ENCODE measurements around the gene ODF2.
A peak's percentile ranks its signal among the peaks of the same experiment; 100 is the strongest.
"Not testable (repeated sequence)": the region's sequence is repeated elsewhere in the genome, so short reads cannot be mapped to it uniquely, and the experiment has no call there.

The ODF2 gene

GRCh38 chr9:128484686-128485413, 29.0 kb downstream of the ODF2 start:
- DNase-seq (ENCODE audit: low read depth), result no peak

- no peak for DNase-seq (ENCODE audit: low read depth)
Measured at GRCh38 chr9:128485414-128485855, 29.6 kb downstream of the ODF2 start.

- DNase-seq (ENCODE audit: low read depth), result no peak
Measured at GRCh38 chr9:128486201-128486600, 30.4 kb downstream of the ODF2 start.

- DNase-seq (ENCODE audit: low read depth), result no peak
Measured at GRCh38 chr9:128493424-128493823, 37.6 kb downstream of the ODF2 start.

- no peak for DNase-seq (ENCODE audit: low read depth)
Measured at GRCh38 chr9:128494108-128494745, 38.4 kb downstream of the ODF2 start.

- no peak for DNase-seq (ENCODE audit: low read depth)
Measured at GRCh38 chr9:128494746-128495129, 38.9 kb downstream of the ODF2 start.

- DNase-seq (ENCODE audit: low read depth), result no peak
Measured at GRCh38 chr9:128495296-128495695, 39.5 kb downstream of the ODF2 start.

- DNase-seq (ENCODE audit: low read depth), result no peak
Measured at GRCh38 chr9:128495804-128496417, 40.1 kb downstream of the ODF2 start.

GRCh38 chr9:128497824-128498610, 42.2 kb downstream of the ODF2 start:
- no peak for DNase-seq (ENCODE audit: low read depth)

GRCh38 chr9:128498911-128499310, 43.1 kb downstream of the ODF2 start:
- DNase-seq (ENCODE audit: low read depth), result no peak

- DNase-seq (ENCODE audit: low read depth), result no peak
Measured at GRCh38 chr9:128499920-128500319, 44.1 kb downstream of the ODF2 start.

- not testable (repeated sequence) for DNase-seq (ENCODE audit: low read depth)
Measured at GRCh38 chr9:128503415-128503825, 47.6 kb downstream of the ODF2 start.

GRCh38 chr9:128503870-128504269, 48.1 kb downstream of the ODF2 start:
- DNase-seq (ENCODE audit: low read depth), result no peak

- DNase-seq (ENCODE audit: low read depth), result peak; percentile 96
Measured at GRCh38 chr9:128504485-128505413, 48.9 kb downstream of the ODF2 start, which contains the start of gene GLE1. Gene GLE1, plus strand, starts transcription at chr9:128504719. Its CDS starts 87 bp downstream, at chr9:128504806.

- no peak for DNase-seq (ENCODE audit: low read depth)
Measured at GRCh38 chr9:128505414-128505765, 49.6 kb downstream of the ODF2 start.

- DNase-seq (ENCODE audit: low read depth), result not testable (repeated sequence)
Measured at GRCh38 chr9:128505906-128506305, 50.1 kb downstream of the ODF2 start.

- no peak for DNase-seq (ENCODE audit: low read depth)
Measured at GRCh38 chr9:128512820-128513219, 57.0 kb downstream of the ODF2 start.

GRCh38 chr9:128521956-128522355, 66.2 kb downstream of the ODF2 start:
- no peak for DNase-seq (ENCODE audit: low read depth)

- DNase-seq (ENCODE audit: low read depth), result no peak
Measured at GRCh38 chr9:128523199-128523925, 67.6 kb downstream of the ODF2 start.

- DNase-seq (ENCODE audit: low read depth), result no peak
Measured at GRCh38 chr9:128526720-128527119, 70.9 kb downstream of the ODF2 start.

All from T follicular helper cell (primary cell).